ENCODE results near the gene KLHL36.

- TF ChIP-seq ZFP30 (CRISPR knock-in tag; IDR thresholded peaks at IDR 0.05) (no peak), TCF4 (CRISPR knock-in tag; IDR thresholded peaks at IDR 0.05; ENCODE audit: borderline replicate concordance) (no peak), BACH2 (CRISPR knock-in tag; IDR thresholded peaks at IDR 0.05; ENCODE audit: borderline replicate concordance) (no peak)
Observed at GRCh38 chr16:84665843-84666242, 17.5 kb downstream of the KLHL36 start.

Measured in SK-N-SH treated with all-trans-retinoic acid at 6 μM for 48 hours (cell line).